PC-9 (cell line): ENCODE data around the gene DENND1A. TPM values are rescaled to one million over a fixed set of nuclear protein-coding genes. Genes with fewer than 3 reads are reported as not detected.

Experiments
- BruUV-seq: library from RNA; stranded (reverse); fragments of 400-500 nt; replicated peaks from 2 replicates; lab custom pipeline; 2021; lab: Mats Ljungman, UMichigan
- CTCF ChIA-PET: fragments of 300-600 bp; sonication (Branson Sonifier 250); formaldehyde crosslinking; loops from one replicate; lab custom pipeline; 2022; ENCODE audit warnings: antibody characterized with exemption; lab: Charles Lee
- POLR2A ChIA-PET: fragments of 300-600 bp; sonication (Branson Sonifier 250); formaldehyde crosslinking; loops from one replicate; lab custom pipeline; 2022; ENCODE audit warnings: antibody characterized with exemption; ENCODE audit not compliant: unreplicated experiment; lab: Charles Lee
- DNase-seq, 2 experiments: peaks; one replicate each; pipeline versions ENCODE4 v3.0.0 to v3.0.0-alpha.2; 2015 to 2022; ENCODE audit warnings: mixed read lengths in 1 of 2
- H2AFZ ChIP-seq: fragments of 200-600 bp; sonication (generic); 2 replicates; pipeline ENCODE4 v1.8.1; 2017; ENCODE audit warnings: antibody characterized with exemption
- H3F3A ChIP-seq: fragments of 200-600 bp; sonication (generic); 2 replicates; pipeline ENCODE4 v1.8.1; 2017; ENCODE audit warnings: antibody characterized with exemption, mild to moderate bottlenecking, low read depth; ENCODE audit not compliant: insufficient read depth
- H3K27ac ChIP-seq: fragments of 200-600 bp; sonication (generic); 2 replicates; pipeline ENCODE4 v1.6.1; 2016; ENCODE audit warnings: mixed run types
- H3K27me3 ChIP-seq: fragments of 200-600 bp; sonication (generic); 2 replicates; pipeline ENCODE4 v1.6.1; 2016; ENCODE audit warnings: low read depth, mixed run types; ENCODE audit not compliant: insufficient read depth
- H3K36me3 ChIP-seq: fragments of 200-600 bp; sonication (generic); 2 replicates; pipeline ENCODE4 v1.6.1; 2016; ENCODE audit warnings: low read depth, mixed run types
- H3K4me1 ChIP-seq: fragments of 200-600 bp; sonication (generic); replicated peaks from 2 replicates; pipeline ENCODE4 v1.6.1; 2016; ENCODE audit warnings: mixed run types; ENCODE audit not compliant: insufficient read depth
- H3K4me2 ChIP-seq: fragments of 200-600 bp; sonication (generic); 2 replicates; pipeline ENCODE4 v1.6.1; 2017; ENCODE audit warnings: mixed run types
- H3K4me3 ChIP-seq: fragments of 200-600 bp; sonication (generic); 2 replicates; pipeline ENCODE4 v1.6.1; 2016; ENCODE audit warnings: mixed run types
- H3K79me2 ChIP-seq: fragments of 200-600 bp; sonication (generic); 2 replicates; pipeline ENCODE4 v1.6.1; 2017; ENCODE audit warnings: low read depth, mixed run types
- H3K9me2 ChIP-seq: fragments of 200-600 bp; sonication (generic); 2 replicates; pipeline ENCODE4 v1.8.1; 2017; ENCODE audit warnings: mild to moderate bottlenecking; ENCODE audit not compliant: insufficient read depth
- H3K9me3 ChIP-seq: fragments of 200-600 bp; sonication (generic); 2 replicates; pipeline ENCODE4 v1.8.1; 2016; ENCODE audit warnings: low read depth; ENCODE audit not compliant: insufficient read depth
- H4K20me1 ChIP-seq: fragments of 200-600 bp; sonication (generic); 2 replicates; pipeline ENCODE4 v1.8.1; 2017; ENCODE audit not compliant: insufficient read depth
- EZH2 ChIP-seq: fragments of 200-600 bp; sonication (generic); IDR thresholded peaks from 2 replicates; pipeline ENCODE4 v1.8.0; 2017; ENCODE audit warnings: antibody characterized with exemption, low read depth
- intact Hi-C: fragments of 100-400 bp; cut with micrococcal nuclease; formaldehyde crosslinking; loops from one replicate; pipeline ENCODE4 v1.10.0; 2022; ENCODE audit not compliant: unreplicated experiment
- total RNA-seq: library from RNA; stranded (reverse); gene quantifications from 2 replicates; pipeline ENCODE4 v1.2.3, GENCODE V29; 2021
- TF ChIP-seq, protein P1 (sequence below): fragments of 200-600 bp; sonication (generic); conservative IDR thresholded peaks from 2 replicates; pipeline ENCODE4 v1.6.1; 2017; ENCODE audit warnings: mixed run types, antibody characterized with exemption, mild to moderate bottlenecking, moderate library complexity

The DENND1A gene
- total RNA-seq, 1 experiment from 2014 or later = 37.7 TPM

DNA sequence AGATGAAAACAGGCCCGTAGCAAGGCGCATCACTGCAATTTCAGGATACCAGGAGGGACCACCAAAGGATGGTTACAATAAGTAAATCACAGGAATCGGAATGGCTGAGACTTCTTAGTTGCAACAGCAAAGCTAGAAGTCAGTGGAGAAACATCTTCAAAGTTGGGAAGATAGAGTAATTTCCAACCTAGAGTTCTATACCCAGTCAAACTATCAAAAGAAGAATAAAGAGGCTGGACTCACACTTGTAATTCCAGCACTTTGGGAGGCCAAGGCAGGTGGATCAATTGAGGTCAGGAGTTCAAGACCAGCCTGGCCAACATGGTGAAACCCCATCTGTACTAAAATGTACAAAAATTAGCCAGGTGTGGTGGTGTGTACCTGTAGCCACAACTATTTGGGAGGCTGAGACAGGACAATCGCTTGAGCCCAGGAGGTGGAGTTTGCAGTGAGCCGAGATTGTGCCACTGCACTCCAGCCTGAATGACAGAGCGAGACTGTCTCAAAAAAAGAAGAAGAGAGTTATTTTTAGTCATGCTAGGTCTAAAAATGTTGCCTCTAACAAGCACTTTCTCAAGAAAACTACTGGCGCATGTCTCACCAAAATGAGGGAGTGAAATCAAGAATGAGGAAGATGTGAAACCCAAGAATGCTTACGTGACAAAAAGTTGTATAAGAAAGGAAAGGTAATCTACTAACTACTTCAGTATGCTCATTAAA, 267.7 kb downstream of the DENND1A start:
- no peaks in the 10 kb centered on the region for H3K27me3 ChIP-seq
- no peak overlapping the region for H3K4me2 ChIP-seq
- ChIA-PET POLR2A (no interaction called here), CTCF (no interaction called here)
- no peak for TF ChIP-seq EZH2
- TF ChIP-seq, protein P1, sequence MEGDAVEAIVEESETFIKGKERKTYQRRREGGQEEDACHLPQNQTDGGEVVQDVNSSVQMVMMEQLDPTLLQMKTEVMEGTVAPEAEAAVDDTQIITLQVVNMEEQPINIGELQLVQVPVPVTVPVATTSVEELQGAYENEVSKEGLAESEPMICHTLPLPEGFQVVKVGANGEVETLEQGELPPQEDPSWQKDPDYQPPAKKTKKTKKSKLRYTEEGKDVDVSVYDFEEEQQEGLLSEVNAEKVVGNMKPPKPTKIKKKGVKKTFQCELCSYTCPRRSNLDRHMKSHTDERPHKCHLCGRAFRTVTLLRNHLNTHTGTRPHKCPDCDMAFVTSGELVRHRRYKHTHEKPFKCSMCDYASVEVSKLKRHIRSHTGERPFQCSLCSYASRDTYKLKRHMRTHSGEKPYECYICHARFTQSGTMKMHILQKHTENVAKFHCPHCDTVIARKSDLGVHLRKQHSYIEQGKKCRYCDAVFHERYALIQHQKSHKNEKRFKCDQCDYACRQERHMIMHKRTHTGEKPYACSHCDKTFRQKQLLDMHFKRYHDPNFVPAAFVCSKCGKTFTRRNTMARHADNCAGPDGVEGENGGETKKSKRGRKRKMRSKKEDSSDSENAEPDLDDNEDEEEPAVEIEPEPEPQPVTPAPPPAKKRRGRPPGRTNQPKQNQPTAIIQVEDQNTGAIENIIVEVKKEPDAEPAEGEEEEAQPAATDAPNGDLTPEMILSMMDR = no peak
- no peaks in the 10 kb centered on the region for H3K9me3 ChIP-seq
- no peak for DNase-seq
- H3K4me1 ChIP-seq = no peaks in the 10 kb centered on the region
- no peak overlapping the region for H2AFZ ChIP-seq
- H3K36me3 ChIP-seq = 0 out of 2 replicates have a peak, but pooled peaks cover 6% of the 10 kb centered on the region
- intact Hi-C loops = no loop called here
- no peaks in the 10 kb centered on the region for H3K79me2 ChIP-seq
- no TSS peak for BruUV-seq
- H3K9me2 ChIP-seq = no peaks in the 10 kb centered on the region
- no peak overlapping the region for H3K4me3 ChIP-seq
- H3K27ac ChIP-seq = no peak overlapping the region
- H3F3A ChIP-seq = no peaks in the 10 kb centered on the region
- no peaks in the 10 kb centered on the region for H4K20me1 ChIP-seq

- Histone ChIP-seq H3K9me2 (no peaks in the 10 kb centered on the region), H2AFZ (no peak overlapping the region), H3K27ac (no peak overlapping the region), H3K36me3 (0 out of 2 replicates have a peak, but pooled peaks cover 6% of the 10 kb centered on the region), H3K4me1 (no peaks in the 10 kb centered on the region), H3F3A (no peaks in the 10 kb centered on the region), H4K20me1 (no peaks in the 10 kb centered on the region), H3K27me3 (no peaks in the 10 kb centered on the region), H3K4me3 (no peak overlapping the region), H3K4me2 (no peak overlapping the region), H3K9me3 (no peaks in the 10 kb centered on the region), H3K79me2 (no peaks in the 10 kb centered on the region)
- POLR2A ChIA-PET = interaction anchor here (0.5 kb wide), 1 partner anchor 315 kb away, joined by 5 read pairs; no protein-coding TSS in a partner anchor
- CTCF ChIA-PET = no interaction called here
- intact Hi-C loops = no loop called here
- no peak for DNase-seq
- BruUV-seq = no TSS peak
- TF ChIP-seq, protein P1 = no peak
- no peak for TF ChIP-seq EZH2
Measured at GRCh38 chr9:123660691-123661466, 269.0 kb downstream of the DENND1A start.

GRCh38 chr9:123659358-123659757, 270.6 kb downstream of the DENND1A start:
- intact Hi-C loops = no loop called here
- BruUV-seq = no TSS peak

More at GRCh38 chr9:123659358-123659757, 270.6 kb downstream of the DENND1A start:
- ChIA-PET CTCF (no interaction called here), POLR2A (no interaction called here)
- H3K9me3 ChIP-seq = no peaks in the 10 kb centered on the region
- no peaks in the 10 kb centered on the region; the same call in 1 of the 2 replicates for H4K20me1 ChIP-seq
- no peak overlapping the region for H3K4me3 ChIP-seq
- H3K27ac ChIP-seq = no peak overlapping the region
- TF ChIP-seq EZH2 = no peak
- TF ChIP-seq, protein P1 = no peak
- no peak overlapping the region for H3K4me2 ChIP-seq
- H3K27me3 ChIP-seq = no peaks in the 10 kb centered on the region
- H3K4me1 ChIP-seq = no peaks in the 10 kb centered on the region
- 0 out of 2 replicates have a peak, but pooled peaks cover 6% of the 10 kb centered on the region for H3K36me3 ChIP-seq
- H3K9me2 ChIP-seq = no peaks in the 10 kb centered on the region
- H3K79me2 ChIP-seq = no peaks in the 10 kb centered on the region
- no peak overlapping the region for H2AFZ ChIP-seq
- H3F3A ChIP-seq = no peaks in the 10 kb centered on the region
- DNase-seq = no peak
